IPS-18a (cell line): ENCODE results near the gene MYO3A.
A peak's percentile ranks its signal among the peaks of the same experiment; 100 is the strongest.

Experiments
- H3K27ac ChIP-seq: one replicate; pipeline ENCODE4 v1.5.1; 2013; ENCODE audit warnings: low read length
- H3K27me3 ChIP-seq: one replicate; pipeline ENCODE4 v1.6.1; 2013; ENCODE audit warnings: mild to moderate bottlenecking, low read length; ENCODE audit not compliant: control insufficient read depth, insufficient read depth
- H3K36me3 ChIP-seq: one replicate; pipeline ENCODE4 v1.6.1; 2013; ENCODE audit warnings: low read depth, low read length; ENCODE audit not compliant: control insufficient read depth
- H3K4me1 ChIP-seq: one replicate; pipeline ENCODE4 v1.6.1; 2013; ENCODE audit warnings: low read depth, low read length; ENCODE audit not compliant: control insufficient read depth
- H3K4me3 ChIP-seq: one replicate; pipeline ENCODE4 v1.5.1; 2013; ENCODE audit warnings: low read length
- H3K9ac ChIP-seq: one replicate; pipeline ENCODE4 v1.6.1; 2013; ENCODE audit warnings: mild to moderate bottlenecking, low read length, moderate library complexity
- H3K9me3 ChIP-seq: one replicate; pipeline ENCODE4 v1.6.1; 2013; ENCODE audit warnings: low read depth, low read length; ENCODE audit not compliant: control insufficient read depth

MYO3A gene

GRCh38 chr10:25933653-25934608 is at the start of gene MYO3A:
Gene MYO3A, plus strand, starts transcription at chr10:25934229. Its CDS starts 17,882 bp downstream, at chr10:25952111.
- H3K27ac ChIP-seq = no peak within 1 kb of the TSS
- H3K4me3 ChIP-seq = peak within 1 kb of the TSS; percentile 84
- peaks cover 16% of the 10 kb centered on the region for H3K27me3 ChIP-seq
- H3K9me3 ChIP-seq = no peaks in the 10 kb centered on the region
- peak within 1 kb of the TSS; percentile 62 for H3K9ac ChIP-seq
- peaks cover 8% of the 10 kb centered on the region for H3K4me1 ChIP-seq
- no peaks in the 10 kb centered on the region for H3K36me3 ChIP-seq

- Histone ChIP-seq H3K4me3 (no peak overlapping the region), H3K4me1 (peaks cover 5% of the 10 kb centered on the region), H3K27me3 (no peaks in the 10 kb centered on the region), H3K36me3 (no peaks in the 10 kb centered on the region), H3K27ac (no peak overlapping the region), H3K9ac (no peak overlapping the region), H3K9me3 (no peaks in the 10 kb centered on the region)
Measured at GRCh38 chr10:25888627-25889026, 45.4 kb upstream of the MYO3A start.

- H3K27me3 ChIP-seq = no peaks in the 10 kb centered on the region
- H3K4me3 ChIP-seq = no peak overlapping the region
- H3K9me3 ChIP-seq = no peaks in the 10 kb centered on the region
- no peak overlapping the region for H3K9ac ChIP-seq
- no peaks in the 10 kb centered on the region for H3K36me3 ChIP-seq
- peaks cover 5% of the 10 kb centered on the region for H3K4me1 ChIP-seq
- no peak overlapping the region for H3K27ac ChIP-seq
Measured at GRCh38 chr10:25890995-25891394, 43.0 kb upstream of the MYO3A start.

- no peaks in the 10 kb centered on the region for H3K27me3 ChIP-seq
- H3K27ac ChIP-seq = no peak overlapping the region
- no peak overlapping the region for H3K4me3 ChIP-seq
- peaks cover 11% of the 10 kb centered on the region for H3K4me1 ChIP-seq
- H3K36me3 ChIP-seq = no peaks in the 10 kb centered on the region
- H3K9ac ChIP-seq = no peak overlapping the region
- no peaks in the 10 kb centered on the region for H3K9me3 ChIP-seq
Measured at GRCh38 chr10:25895856-25896255, 38.2 kb upstream of the MYO3A start.

GRCh38 chr10:25896421-25896820 is 37.6 kb upstream of the MYO3A start:
- no peaks in the 10 kb centered on the region for H3K27me3 ChIP-seq
- H3K9ac ChIP-seq = no peak overlapping the region
- peaks cover 11% of the 10 kb centered on the region for H3K4me1 ChIP-seq
- H3K27ac ChIP-seq = no peak overlapping the region
- no peak overlapping the region for H3K4me3 ChIP-seq
- no peaks in the 10 kb centered on the region for H3K9me3 ChIP-seq
- no peaks in the 10 kb centered on the region for H3K36me3 ChIP-seq

- H3K9me3 ChIP-seq = no peaks in the 10 kb centered on the region
- no peaks in the 10 kb centered on the region for H3K36me3 ChIP-seq
- H3K27ac ChIP-seq = no peak overlapping the region
Measured at GRCh38 chr10:25899304-25899703, 34.7 kb upstream of the MYO3A start.

GRCh38 chr10:25901199-25901598 is 32.8 kb upstream of the MYO3A start:
- H3K36me3 ChIP-seq = no peaks in the 10 kb centered on the region
- H3K4me3 ChIP-seq = no peak overlapping the region
- no peaks in the 10 kb centered on the region for H3K9me3 ChIP-seq
- H3K9ac ChIP-seq = no peak overlapping the region
- no peaks in the 10 kb centered on the region for H3K27me3 ChIP-seq
- no peak overlapping the region for H3K27ac ChIP-seq
- peaks cover 11% of the 10 kb centered on the region for H3K4me1 ChIP-seq

More at GRCh38 chr10:25899304-25899703, 34.7 kb upstream of the MYO3A start:
- Histone ChIP-seq H3K4me3 (no peak overlapping the region), H3K4me1 (peaks cover 11% of the 10 kb centered on the region), H3K27me3 (no peaks in the 10 kb centered on the region), H3K9ac (no peak overlapping the region)

GRCh38 chr10:25902002-25902401 is 32.0 kb upstream of the MYO3A start:
- Histone ChIP-seq H3K4me1 (peaks cover 11% of the 10 kb centered on the region), H3K4me3 (no peak overlapping the region), H3K27ac (no peak overlapping the region), H3K36me3 (no peaks in the 10 kb centered on the region), H3K9me3 (no peaks in the 10 kb centered on the region), H3K9ac (no peak overlapping the region), H3K27me3 (no peaks in the 10 kb centered on the region)

- H3K27me3 ChIP-seq = no peaks in the 10 kb centered on the region
- H3K27ac ChIP-seq = no peak overlapping the region
- no peak overlapping the region for H3K9ac ChIP-seq
- H3K4me1 ChIP-seq = peaks cover 5% of the 10 kb centered on the region
- H3K9me3 ChIP-seq = peaks cover 6% of the 10 kb centered on the region
- H3K4me3 ChIP-seq = no peak overlapping the region
- H3K36me3 ChIP-seq = no peaks in the 10 kb centered on the region
Measured at GRCh38 chr10:25907261-25907660, 26.8 kb upstream of the MYO3A start.

- H3K27ac ChIP-seq = no peak overlapping the region
- no peaks in the 10 kb centered on the region for H3K36me3 ChIP-seq
- peaks cover 11% of the 10 kb centered on the region for H3K9me3 ChIP-seq
- peaks cover 13% of the 10 kb centered on the region for H3K4me1 ChIP-seq
- H3K27me3 ChIP-seq = no peaks in the 10 kb centered on the region
- H3K9ac ChIP-seq = no peak overlapping the region
- no peak overlapping the region for H3K4me3 ChIP-seq
Measured at GRCh38 chr10:25912866-25913265, 21.2 kb upstream of the MYO3A start.

- Histone ChIP-seq H3K4me1 (peaks cover 8% of the 10 kb centered on the region), H3K9me3 (peaks cover 9% of the 10 kb centered on the region), H3K27ac (no peak overlapping the region), H3K36me3 (no peaks in the 10 kb centered on the region), H3K9ac (no peak overlapping the region), H3K27me3 (no peaks in the 10 kb centered on the region), H3K4me3 (no peak overlapping the region)
Measured at GRCh38 chr10:25914776-25915175, 19.3 kb upstream of the MYO3A start.
